Cardiac atrium fibroblast (primary cell): ENCODE results near the gene CCDC9B. TPM values are rescaled to one million over a fixed set of nuclear protein-coding genes. Genes with fewer than 3 reads are reported as not detected.

Experiments used
- total RNA-seq: library from RNA; depleted of rRNA; stranded (reverse); fragments of >200 nt; gene quantifications from 2 replicates; pipeline ENCODE4 v1.2.3, GENCODE V29; 2015

The CCDC9B gene
- total RNA-seq = 1.1 and 5.2 TPM in 2 replicates

GRCh38 chr15:40340740-40341400 lies at the start of gene CCDC9B:
CCDC9B (minus strand) TSS chr15:40340939; CDS start chr15:40340819, 120 bp downstream.

GRCh38 chr15:40382580-40383456 lies 42.1 kb upstream of the CCDC9B start, which contains the start of gene KNSTRN:
KNSTRN (plus strand) TSS chr15:40382721; CDS start chr15:40382836, 115 bp downstream.

GRCh38 chr15:40357723-40358470 lies 17.2 kb upstream of the CCDC9B start, which contains the start of gene DISP2:
DISP2 (plus strand) TSS chr15:40358219; CDS start chr15:40358322, 103 bp downstream.

GRCh38 chr15:40323239-40323952 lies 17.3 kb downstream of the CCDC9B start, which contains the start of gene INAFM2:
INAFM2 (plus strand) TSS chr15:40323692; CDS start chr15:40324056, 364 bp downstream.

GRCh38 chr15:40307421-40308211 lies 33.1 kb downstream of the CCDC9B start, which contains the start of gene PLCB2:
PLCB2 (minus strand) TSS chr15:40307935; CDS start chr15:40307672, 263 bp downstream.

GRCh38 chr15:40282869-40283614 lies 57.7 kb downstream of the CCDC9B start, which contains the start of gene ANKRD63:
ANKRD63 (minus strand) TSS chr15:40283064; CDS start chr15:40282586, 478 bp downstream.

Other genes with a start within 250 kb of the CCDC9B start
- 0.36 and 0.49 TPM in 2 replicates for gene BMF, start 232.1 kb downstream of the CCDC9B start, total RNA-seq
- 5.0 and 8.7 TPM in 2 replicates for gene BUB1B, start 179.9 kb downstream of the CCDC9B start, total RNA-seq
- 0.16 TPM in 1 of 2 replicates, not detected in the other for gene PAK6, start 101.9 kb downstream of the CCDC9B start, total RNA-seq
- gene ANKRD63, start 57.9 kb downstream of the CCDC9B start, total RNA-seq = not detected in 2 replicates
- gene PLCB2, start 33.0 kb downstream of the CCDC9B start, total RNA-seq = 1.1 TPM in 2 replicates
- gene INAFM2, start 17.2 kb downstream of the CCDC9B start, total RNA-seq = 16.8 and 28.0 TPM in 2 replicates
- not detected in 2 replicates for gene PHGR1, start 10.1 kb upstream of the CCDC9B start, total RNA-seq
- gene DISP2, start 17.3 kb upstream of the CCDC9B start, total RNA-seq = 0.16 and 0.36 TPM in 2 replicates
- 14.3 and 16.5 TPM in 2 replicates for gene KNSTRN, start 41.8 kb upstream of the CCDC9B start, total RNA-seq
- 25.1 and 33.7 TPM in 2 replicates for gene IVD, start 64.9 kb upstream of the CCDC9B start, total RNA-seq
- 11.2 and 16.2 TPM in 2 replicates for gene BAHD1, start 100.0 kb upstream of the CCDC9B start, total RNA-seq
- 23.3 and 24.6 TPM in 2 replicates for gene CHST14, start 130.0 kb upstream of the CCDC9B start, total RNA-seq
- gene CCDC32, start 224.1 kb upstream of the CCDC9B start, total RNA-seq = 30.3 and 42.8 TPM in 2 replicates
- 7.0 and 13.2 TPM in 2 replicates for gene RPUSD2, start 228.4 kb upstream of the CCDC9B start, total RNA-seq